GM18499 (cell line): ENCODE data around the gene H19.

Experiments used
- ATAC-seq: cut with Tn5 transposase; IDR thresholded peaks from one replicate; pipeline ENCODE4 v1.9.1; 2021; ENCODE audit warnings: moderate number of reproducible peaks; ENCODE audit not compliant: insufficient read depth, unreplicated experiment

H19 gene

GRCh38 chr11:1987024-1987423 is 10.6 kb downstream of the H19 start:
- no peak for ATAC-seq

- ATAC-seq: no peak
Measured at GRCh38 chr11:1983601-1983961, 14.1 kb downstream of the H19 start.

DNA sequence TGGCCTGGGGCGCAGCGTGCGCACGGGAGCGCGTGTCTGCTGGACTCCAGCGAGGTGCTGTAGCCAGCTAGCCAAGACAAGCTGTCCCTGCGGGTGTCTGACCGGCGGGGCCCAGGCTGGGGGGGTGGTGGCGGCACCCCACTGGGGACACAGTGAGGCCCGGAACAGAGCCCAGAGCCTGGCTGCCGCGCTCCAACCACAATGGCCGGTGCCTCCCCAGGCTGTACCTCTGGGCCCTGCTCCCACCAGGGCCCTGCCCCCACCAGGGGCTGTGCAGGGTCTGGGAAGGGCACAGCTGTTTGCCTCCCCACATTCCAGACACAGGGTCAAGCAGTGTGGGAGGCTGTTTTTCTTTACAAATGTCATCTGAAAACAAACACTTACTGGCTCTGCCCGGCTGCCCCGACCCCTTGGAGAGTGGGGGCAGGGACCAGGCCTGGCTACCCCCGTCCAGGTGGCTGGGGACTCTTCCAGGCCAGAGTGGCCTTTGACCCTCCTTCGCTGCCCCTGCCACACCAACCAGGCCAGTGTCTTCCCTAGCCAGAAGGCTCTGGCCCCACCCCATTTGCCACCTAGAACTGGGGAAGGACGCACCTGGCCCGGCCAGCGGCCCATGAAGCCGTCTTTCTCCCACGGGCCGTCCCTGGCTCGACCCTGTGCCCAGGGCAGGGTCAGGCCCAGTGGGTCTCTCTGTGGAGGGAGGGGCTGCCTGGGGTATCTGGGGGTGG is 14.6 kb downstream of the H19 start:
- ATAC-seq: no peak

DNA sequence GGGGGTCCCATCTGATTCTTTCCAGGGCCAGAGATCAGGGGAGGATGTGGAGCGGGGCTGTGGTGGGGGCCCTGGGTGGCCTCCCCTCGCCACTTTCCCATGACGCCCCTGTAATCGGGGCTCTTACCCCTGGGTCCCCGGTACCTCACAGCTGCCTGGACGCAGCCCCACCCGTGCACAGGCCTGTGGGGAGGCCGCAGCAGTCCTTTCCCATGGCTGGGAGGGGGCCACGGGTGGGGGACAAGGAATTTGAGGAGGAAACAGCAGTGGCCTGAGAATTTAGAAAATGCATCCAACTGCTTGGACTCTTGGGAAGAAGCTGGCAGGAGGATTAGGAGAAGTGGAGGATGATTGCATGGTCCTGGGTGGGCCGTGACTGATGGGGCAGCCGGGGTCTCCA is 18.0 kb downstream of the H19 start:
- ATAC-seq: no peak

DNA sequence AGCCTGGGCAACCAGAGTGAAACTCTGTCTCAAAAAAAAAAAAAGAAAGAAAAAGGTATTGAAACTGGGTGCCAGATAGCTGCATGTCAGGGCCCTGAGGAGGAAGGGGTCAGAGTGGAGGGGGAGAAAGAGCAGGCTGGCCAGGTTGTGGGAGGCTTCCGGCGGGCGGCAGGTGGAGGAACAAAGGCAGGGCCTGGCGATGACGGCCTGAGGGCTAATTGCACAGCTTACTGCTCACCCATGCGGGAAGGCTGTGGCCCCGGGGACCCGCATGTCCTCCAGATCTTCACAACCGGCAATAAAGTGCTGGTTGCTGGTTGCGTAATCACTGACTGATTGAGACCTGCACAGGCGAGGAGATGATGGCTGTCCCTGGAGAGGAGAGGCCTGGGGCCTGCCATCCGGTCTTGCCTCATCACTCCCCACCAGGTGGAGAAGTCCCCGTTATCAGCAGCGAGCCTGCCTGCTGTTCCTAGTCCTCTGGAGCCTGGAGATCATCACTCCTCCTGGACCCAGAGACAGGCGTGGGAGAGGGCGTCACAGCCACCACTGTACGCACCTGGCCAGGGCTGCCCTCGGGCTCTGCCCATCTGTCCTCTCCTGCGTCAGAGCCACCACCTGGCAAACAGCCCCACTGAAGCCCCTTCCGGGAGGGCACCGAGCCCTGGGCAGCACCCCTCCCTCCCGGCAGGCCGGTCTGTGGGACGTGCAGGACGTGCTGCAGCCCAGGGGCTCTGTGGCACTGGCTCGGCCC is 18.7 kb downstream of the H19 start:
- no peak for ATAC-seq

DNA sequence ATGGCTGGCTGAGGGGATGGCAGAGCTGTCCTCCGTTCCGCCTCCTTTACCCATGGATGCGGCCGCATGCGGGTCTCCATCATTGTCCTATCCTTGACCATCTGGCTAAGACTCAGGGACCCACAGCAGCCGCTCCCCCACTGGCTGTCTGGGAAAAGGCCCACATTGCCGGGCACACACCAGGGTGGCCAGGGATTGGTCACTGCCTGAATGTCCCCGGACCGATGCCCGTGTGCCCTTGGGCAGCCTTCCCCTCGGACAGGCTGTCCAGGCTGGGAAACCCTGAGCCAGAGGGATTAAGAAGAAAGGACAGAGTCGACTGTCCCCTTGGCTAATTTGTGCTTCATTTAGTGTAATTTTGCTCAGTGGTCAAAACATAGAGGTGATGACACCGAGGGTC is 22.5 kb downstream of the H19 start:
- ATAC-seq: no peak

- ATAC-seq: no peak
Measured at GRCh38 chr11:1970956-1971355, 26.7 kb downstream of the H19 start.

DNA sequence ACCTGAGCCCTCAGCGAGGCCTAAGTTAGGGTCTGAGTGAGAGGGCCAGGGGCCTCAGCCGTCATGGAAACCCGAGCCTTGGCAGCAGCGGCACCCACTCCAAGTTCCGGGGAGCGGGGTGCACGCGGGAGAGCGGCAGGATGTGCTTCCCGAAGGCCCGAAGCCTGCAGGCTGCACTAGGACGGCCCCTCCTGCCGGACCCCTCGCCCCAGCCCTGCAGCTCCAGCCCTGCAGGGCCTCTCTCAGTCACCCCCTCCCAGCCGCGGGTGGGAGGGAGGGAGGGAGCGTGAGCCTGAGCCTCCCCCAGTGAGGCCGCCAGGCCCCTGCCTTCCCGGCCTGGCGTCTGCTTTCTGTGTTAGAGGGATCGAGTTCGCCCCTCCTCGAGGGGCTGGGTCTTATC is 27.9 kb downstream of the H19 start:
- no peak for ATAC-seq

GRCh38 chr11:1969035-1969434 is 28.6 kb downstream of the H19 start:
- ATAC-seq: no peak

DNA sequence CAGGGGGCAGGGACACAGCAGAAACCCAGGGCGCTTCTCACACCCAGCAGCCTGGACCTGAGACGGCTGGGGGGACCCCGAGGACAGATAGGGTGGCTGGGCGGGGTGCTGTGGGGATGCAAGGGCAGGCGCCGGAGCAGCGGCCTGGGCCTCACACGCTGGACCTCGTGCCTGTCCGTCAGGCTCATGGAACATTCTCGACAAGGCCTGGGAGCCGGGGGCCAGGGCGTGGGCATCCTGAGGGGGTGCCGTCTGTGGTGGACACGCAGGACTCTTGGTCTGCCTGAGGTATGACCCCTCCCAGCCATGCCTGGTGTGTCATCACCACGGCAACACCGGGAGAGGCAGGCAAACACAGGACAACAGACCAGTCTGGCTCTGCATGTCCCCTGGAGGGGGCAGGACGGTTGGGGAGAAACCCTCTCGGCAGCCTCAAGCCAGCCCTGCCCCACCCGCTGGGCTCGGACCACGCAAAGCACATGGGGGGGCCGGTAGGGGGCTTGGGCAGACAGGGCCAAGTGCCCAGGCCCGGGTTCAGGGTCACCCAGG is 29.1 kb downstream of the H19 start:
- ATAC-seq: no peak

DNA sequence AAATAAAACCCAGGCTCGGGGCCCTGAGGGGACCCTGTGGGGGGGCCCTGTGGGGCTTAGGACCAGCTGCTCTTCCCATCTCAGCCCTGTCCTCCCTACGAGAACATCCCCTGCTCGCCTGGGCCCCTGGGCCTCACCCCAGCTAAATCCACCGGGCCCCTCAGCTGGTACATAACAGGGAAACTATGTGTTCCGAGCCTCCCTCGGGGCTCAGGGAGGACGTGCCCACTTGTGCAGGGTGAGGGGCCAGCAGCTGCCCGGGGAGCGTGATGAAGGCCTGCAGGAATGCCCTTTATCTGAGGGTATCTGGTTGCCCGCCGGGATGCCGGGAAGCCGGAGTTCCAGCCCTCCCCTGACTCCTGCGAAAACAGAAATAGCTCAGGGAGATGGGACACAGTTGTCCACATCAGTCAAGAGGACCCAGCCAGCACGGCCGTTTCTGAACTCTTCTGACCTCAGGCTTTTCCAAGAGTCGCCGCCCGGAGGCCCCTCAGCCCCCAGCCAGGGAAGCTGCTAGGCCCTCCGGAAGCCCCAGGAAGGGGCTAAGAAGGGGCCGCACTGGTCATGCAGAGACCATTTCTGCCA is 29.9 kb downstream of the H19 start:
- no peak for ATAC-seq

DNA sequence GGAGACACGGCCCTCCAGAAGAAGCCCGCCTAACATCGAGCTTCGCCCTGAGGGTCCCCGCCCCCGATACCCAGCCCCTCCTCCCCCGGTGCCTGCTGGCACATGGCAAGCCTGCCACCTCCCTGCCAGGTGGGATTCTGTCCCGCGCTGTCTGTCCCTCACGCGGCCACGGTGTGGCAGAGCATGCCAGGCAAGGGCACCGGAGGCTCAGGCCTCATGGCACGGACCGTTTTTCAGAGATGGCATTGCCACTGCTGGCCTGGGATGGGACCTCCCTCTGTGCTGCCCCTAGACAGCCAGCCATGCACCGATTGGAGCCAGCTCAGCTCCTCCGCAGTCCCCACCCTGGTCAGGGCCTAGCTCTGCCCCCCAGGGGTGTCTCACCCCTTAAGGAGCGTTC is 31.1 kb downstream of the H19 start:
- ATAC-seq: no peak

- no peak for ATAC-seq
Measured at GRCh38 chr11:1964955-1965354, 32.7 kb downstream of the H19 start.

GRCh38 chr11:1964348-1964747 is 33.3 kb downstream of the H19 start:
- ATAC-seq: no peak

- ATAC-seq: no peak
Measured at GRCh38 chr11:1963864-1964263, 33.8 kb downstream of the H19 start.

DNA sequence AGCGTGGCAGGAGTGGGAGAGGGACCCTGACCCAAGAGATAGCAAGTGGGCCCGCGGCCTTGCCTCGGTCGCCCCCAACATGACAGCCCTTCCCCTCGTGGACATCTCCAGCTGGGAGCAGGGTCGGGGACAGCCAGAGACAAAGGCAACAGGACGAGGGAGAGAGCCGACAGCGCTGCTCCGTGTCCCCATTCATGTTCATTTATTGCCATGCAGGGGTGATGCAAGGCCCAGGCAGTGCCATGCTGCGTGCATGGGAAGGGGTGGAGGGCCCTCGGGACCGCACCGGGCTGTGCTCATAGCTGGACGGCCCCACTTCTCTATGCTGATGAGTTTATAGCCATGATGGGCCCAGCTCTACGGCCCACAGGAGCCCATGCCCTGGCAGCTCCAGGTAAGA is 37.9 kb downstream of the H19 start:
- no peak for ATAC-seq

DNA sequence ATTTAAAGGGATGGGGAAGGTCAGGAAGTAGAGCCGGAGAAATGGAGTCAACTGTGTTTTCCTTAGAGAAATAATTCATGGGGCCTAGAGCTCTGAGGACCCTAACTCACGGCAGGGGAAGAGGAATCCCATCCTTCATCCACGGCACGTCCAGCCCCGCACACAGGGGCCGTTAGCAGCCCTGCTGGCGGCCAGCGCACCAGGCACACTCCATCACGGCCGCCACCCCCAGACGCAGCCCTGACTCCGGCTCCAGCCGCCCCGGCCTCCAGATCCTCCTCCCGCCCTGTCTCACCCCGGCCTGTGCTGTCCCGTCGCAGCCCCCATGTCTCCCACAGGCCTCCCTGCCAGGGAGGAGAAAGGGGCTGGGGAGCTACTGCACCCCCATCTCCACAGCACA is 39.3 kb downstream of the H19 start:
- no peak for ATAC-seq

GRCh38 chr11:1953489-1954266 is 44.0 kb downstream of the H19 start:
- no peak for ATAC-seq

GRCh38 chr11:1952806-1953482 is 44.7 kb downstream of the H19 start:
- no peak for ATAC-seq

GRCh38 chr11:1949922-1950321 is 47.7 kb downstream of the H19 start:
- ATAC-seq: no peak
